Colonic mucosa (tissue), 4 donors: ENCODE measurements around the gene DNAH10. TPM values are rescaled to one million over a fixed set of nuclear protein-coding genes. Genes with fewer than 3 reads are reported as not detected.

ENCODE experiments used
- DNase-seq: peaks from one replicate; pipeline ENCODE4 v3.0.0-alpha.2; 2020
- H3K27ac ChIP-seq: fragments of 200-600 bp; one replicate; pipeline ENCODE4 v1.8.0; 2021
- H3K27me3 ChIP-seq: fragments of 200-600 bp; one replicate; pipeline ENCODE4 v1.8.0; 2021
- H3K36me3 ChIP-seq: fragments of 200-600 bp; one replicate; pipeline ENCODE4 v1.8.0; 2021
- H3K4me1 ChIP-seq: fragments of 200-600 bp; one replicate; pipeline ENCODE4 v1.8.0; 2021; ENCODE audit warnings: mild to moderate bottlenecking
- H3K4me3 ChIP-seq: fragments of 200-600 bp; one replicate; pipeline ENCODE4 v1.8.0; 2021
- H3K9ac ChIP-seq, 2 donors: one replicate each; pipeline ENCODE4 v1.7.0; 2013; ENCODE audit warnings: control low read depth in 2 of 2, low read depth in 2 of 2, low read length in 2 of 2
- H3K9me3 ChIP-seq: fragments of 200-600 bp; one replicate; pipeline ENCODE4 v1.8.0; 2021
- intact Hi-C: fragments of 100-400 bp; cut with DNase I; formaldehyde crosslinking; loops from one replicate; pipeline ENCODE4 v1.14.1; 2022
- total RNA-seq, 2 donors: library from RNA; stranded (reverse); fragmentation: NEBNext Ultra II Directional in 1 of 2; extraction: Animal tissue kit (Norgen Biotek cat#: 25700) in 1 of 2; gene quantifications; one replicate each; pipeline ENCODE4 v1.2.1, GENCODE V29; 2021
- TF ChIP-seq, protein P1 (sequence below): fragments of 200-600 bp; IDR thresholded peaks from one replicate; pipeline ENCODE4 v1.8.0; 2022; ENCODE audit warnings: antibody characterized with exemption, mild to moderate bottlenecking
- donor health status: healthy.
- donor health status: DM: no; HTN: no; CAD: no.
- donor health status: DM: no; HTN: no; CAD: no.

Gene DNAH10
- total RNA-seq, 2 donors from 2014 or later, result 0.32 to 0.35 TPM

DNA sequence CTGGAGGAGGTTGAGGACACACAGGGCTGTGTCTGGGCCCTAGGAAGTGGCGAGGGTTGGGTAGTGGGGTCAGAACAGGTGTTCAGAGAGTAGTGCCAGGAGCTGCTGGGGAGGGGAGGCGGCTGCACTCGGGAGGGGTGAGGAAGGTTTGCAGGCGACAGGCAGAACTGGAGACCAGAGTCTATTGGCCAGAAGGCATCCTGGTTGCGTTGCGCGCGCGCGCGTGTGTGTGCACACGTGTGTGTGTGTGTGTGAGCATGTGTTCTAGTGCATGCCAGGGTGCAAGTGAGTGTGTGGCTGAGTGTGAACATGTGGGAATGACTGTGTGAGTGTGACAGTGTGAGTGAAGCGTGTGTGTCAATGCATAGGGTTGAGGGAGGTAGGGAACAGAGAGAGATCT is 124.2 kb downstream of the DNAH10 start:
- no peaks in the 10 kb centered on the region for H3K27me3 ChIP-seq
- TF ChIP-seq, protein P1, sequence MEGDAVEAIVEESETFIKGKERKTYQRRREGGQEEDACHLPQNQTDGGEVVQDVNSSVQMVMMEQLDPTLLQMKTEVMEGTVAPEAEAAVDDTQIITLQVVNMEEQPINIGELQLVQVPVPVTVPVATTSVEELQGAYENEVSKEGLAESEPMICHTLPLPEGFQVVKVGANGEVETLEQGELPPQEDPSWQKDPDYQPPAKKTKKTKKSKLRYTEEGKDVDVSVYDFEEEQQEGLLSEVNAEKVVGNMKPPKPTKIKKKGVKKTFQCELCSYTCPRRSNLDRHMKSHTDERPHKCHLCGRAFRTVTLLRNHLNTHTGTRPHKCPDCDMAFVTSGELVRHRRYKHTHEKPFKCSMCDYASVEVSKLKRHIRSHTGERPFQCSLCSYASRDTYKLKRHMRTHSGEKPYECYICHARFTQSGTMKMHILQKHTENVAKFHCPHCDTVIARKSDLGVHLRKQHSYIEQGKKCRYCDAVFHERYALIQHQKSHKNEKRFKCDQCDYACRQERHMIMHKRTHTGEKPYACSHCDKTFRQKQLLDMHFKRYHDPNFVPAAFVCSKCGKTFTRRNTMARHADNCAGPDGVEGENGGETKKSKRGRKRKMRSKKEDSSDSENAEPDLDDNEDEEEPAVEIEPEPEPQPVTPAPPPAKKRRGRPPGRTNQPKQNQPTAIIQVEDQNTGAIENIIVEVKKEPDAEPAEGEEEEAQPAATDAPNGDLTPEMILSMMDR, result no peak

DNA sequence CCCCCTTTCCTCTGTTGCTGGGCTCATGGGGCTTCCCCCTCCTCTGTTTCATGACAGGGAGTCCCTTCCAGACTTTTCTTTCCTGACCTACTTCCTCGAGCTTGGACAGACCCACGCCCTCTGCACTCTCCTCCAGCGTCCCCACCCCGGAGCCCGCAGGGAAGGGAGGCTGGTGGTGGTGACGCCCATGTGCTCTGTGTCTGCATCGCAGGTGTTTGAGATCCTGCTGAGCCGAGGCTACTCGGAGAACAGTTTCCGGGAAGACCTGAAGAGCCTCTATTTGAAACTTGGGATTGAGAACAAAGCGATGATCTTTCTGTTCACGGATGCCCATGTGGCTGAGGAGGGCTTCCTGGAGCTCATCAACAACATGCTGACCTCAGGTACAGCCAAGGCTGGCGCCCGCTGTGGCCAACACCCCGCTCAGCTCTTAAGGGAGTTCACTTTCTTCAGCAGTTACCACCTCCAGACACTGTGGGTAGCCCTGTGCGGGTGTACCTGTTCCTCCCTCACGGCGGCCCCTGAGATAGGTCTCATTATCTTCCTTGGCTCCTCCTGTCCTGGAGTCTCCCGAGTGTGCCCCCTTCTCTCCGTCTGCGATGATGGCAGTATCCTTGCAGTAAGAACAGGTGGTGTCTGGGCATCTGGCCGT is 125.0 kb downstream of the DNAH10 start:
- H3K36me3 ChIP-seq, result no peaks in the 10 kb centered on the region
- TF ChIP-seq, protein P1, result no peak
- DNase-seq, result no peak
- H3K9ac ChIP-seq, result no peak overlapping the region
- no peak overlapping the region for H3K4me3 ChIP-seq
- H3K27ac ChIP-seq, result no peak overlapping the region
- intact Hi-C loops, result no loop called here
- no peaks in the 10 kb centered on the region for H3K27me3 ChIP-seq
- no peaks in the 10 kb centered on the region for H3K9me3 ChIP-seq
- no peaks in the 10 kb centered on the region for H3K4me1 ChIP-seq

More for the DNA sequence above, 124.2 kb downstream of the DNAH10 start:
- Histone ChIP-seq H3K27ac (no peak overlapping the region), H3K4me3 (no peak overlapping the region), H3K36me3 (no peaks in the 10 kb centered on the region), H3K9me3 (no peaks in the 10 kb centered on the region), H3K9ac (no peak overlapping the region), H3K4me1 (no peaks in the 10 kb centered on the region)
- intact Hi-C loops, result no loop called here
- DNase-seq, result no peak

DNA sequence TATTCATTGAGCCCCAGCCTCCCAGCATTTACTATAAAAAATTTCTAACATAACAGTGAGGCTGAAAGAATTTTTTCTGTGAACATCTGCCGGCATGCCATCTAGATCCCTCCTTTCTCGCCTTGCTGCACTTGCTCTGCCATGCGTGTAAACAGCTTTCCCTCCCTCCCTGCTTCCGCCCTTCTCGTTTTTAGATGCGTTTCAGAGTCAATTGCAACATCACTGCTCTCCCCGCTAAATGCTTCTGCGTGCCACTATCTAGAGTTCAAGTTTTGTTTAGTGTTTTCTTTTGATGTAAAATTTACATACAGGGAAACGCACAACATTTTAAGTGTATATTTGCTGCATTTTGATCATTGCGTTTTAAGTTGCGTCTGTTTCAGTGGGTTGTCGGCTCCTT is 126.9 kb downstream of the DNAH10 start:
- TF ChIP-seq, protein P1, result no peak
- Histone ChIP-seq H3K36me3 (no peaks in the 10 kb centered on the region), H3K27me3 (no peaks in the 10 kb centered on the region), H3K27ac (no peak overlapping the region), H3K4me1 (no peaks in the 10 kb centered on the region), H3K9ac (no peak overlapping the region), H3K9me3 (no peaks in the 10 kb centered on the region), H3K4me3 (no peak overlapping the region)
- DNase-seq, result no peak
- intact Hi-C loops, result no loop called here

DNA sequence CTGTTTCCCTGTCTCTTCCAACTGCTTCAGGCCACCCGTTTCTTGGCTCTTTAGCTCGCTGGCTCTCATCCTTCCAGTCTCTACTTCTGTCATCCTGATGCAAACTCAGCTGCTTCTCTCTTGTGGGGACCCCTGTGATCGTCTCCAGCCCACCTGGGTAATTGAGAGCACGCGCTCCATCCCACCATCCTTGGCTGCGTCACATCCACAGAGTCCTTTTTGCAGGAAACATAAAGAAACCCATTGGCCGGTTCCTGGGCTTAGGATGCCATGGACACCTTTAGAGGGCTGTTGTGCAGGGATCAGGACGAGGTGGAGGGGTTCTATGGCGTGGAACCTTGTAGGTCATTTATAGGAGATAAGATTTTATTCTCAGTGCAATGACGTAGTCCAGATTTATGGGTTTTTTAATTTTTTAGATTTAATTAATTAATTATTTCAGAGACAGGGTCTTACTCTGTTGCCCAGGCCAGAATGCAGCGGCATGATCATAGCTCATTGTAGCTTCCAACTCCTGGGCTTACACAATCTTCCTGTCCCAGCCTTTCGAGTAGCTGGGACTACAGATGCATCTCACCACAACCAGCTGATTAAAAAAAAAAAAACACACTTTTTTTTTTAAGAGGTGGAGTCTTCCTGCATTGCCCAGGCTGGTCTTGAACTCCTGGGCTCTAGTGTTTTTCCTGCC is 127.9 kb downstream of the DNAH10 start:
- Histone ChIP-seq H3K4me3 (no peak overlapping the region), H3K27me3 (no peaks in the 10 kb centered on the region), H3K9ac (no peak overlapping the region), H3K4me1 (no peaks in the 10 kb centered on the region), H3K27ac (no peak overlapping the region), H3K9me3 (no peaks in the 10 kb centered on the region), H3K36me3 (no peaks in the 10 kb centered on the region)
- TF ChIP-seq, protein P1, result no peak
- DNase-seq, result no peak
- intact Hi-C loops, result no loop called here

DNA sequence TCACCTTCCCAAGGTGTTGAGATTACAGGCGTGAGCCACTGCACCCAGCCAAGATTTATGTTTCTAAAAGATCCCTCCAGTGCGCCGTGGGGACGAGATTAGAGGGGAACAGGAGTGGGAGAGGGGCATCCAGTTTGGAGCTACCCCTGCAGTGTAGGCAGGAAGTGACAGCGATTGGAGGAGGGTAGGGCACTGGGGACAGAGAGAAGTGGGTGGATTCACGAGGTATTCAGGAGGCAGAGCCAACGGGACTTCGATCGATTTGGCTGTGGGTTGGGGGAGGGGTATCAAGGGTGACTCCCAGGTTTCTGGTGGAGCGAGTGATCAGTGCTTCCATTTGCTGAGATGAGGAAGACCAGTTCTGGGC is 128.4 kb downstream of the DNAH10 start:
- intact Hi-C loops, result no loop called here
- no peak overlapping the region for H3K9ac ChIP-seq
- H3K4me1 ChIP-seq, result no peaks in the 10 kb centered on the region
- no peak overlapping the region for H3K27ac ChIP-seq
- no peaks in the 10 kb centered on the region for H3K27me3 ChIP-seq
- no peaks in the 10 kb centered on the region for H3K9me3 ChIP-seq
- H3K36me3 ChIP-seq, result no peaks in the 10 kb centered on the region
- no peak for DNase-seq
- no peak overlapping the region for H3K4me3 ChIP-seq
- TF ChIP-seq, protein P1, result no peak
